GM06990 (cell line): ENCODE measurements around the gene KIF6.

ENCODE experiments used
- DNase-seq: peaks from one replicate; pipeline ENCODE4 v3.0.0-alpha.2; 2011; ENCODE audit not compliant: insufficient read length; ENCODE audit errors: extremely low read depth
- H3K27me3 ChIP-seq: replicated peaks from 2 replicates; pipeline ENCODE4 v1.6.0; 2011; ENCODE audit warnings: low read length; ENCODE audit not compliant: control insufficient read depth, insufficient read depth
- H3K36me3 ChIP-seq: 2 replicates; pipeline ENCODE4 v1.5.1; 2011; ENCODE audit warnings: low read length; ENCODE audit not compliant: control insufficient read depth, insufficient read depth
- H3K4me3 ChIP-seq: replicated peaks from 2 replicates; pipeline ENCODE4 v1.5.1; 2011; ENCODE audit warnings: low read depth, mild to moderate bottlenecking, control low read depth, low read length
- CTCF ChIP-seq: IDR thresholded peaks from 2 replicates; pipeline ENCODE4 v1.5.1; 2011; ENCODE audit warnings: low read length, control low read depth, mild to moderate bottlenecking, inconsistent platforms; ENCODE audit not compliant: insufficient read depth, poor library complexity, severe bottlenecking

KIF6 gene

GRCh38 chr6:39702265-39702664, 22.9 kb downstream of the KIF6 start:
- no peak for DNase-seq
- Histone ChIP-seq H3K4me3 (no peak overlapping the region), H3K27me3 (no peaks in the 10 kb centered on the region), H3K36me3 (no peaks in the 10 kb centered on the region)
- TF ChIP-seq CTCF = no peak

- no peak for DNase-seq
- H3K36me3 ChIP-seq = no peaks in the 10 kb centered on the region
- TF ChIP-seq CTCF = no peak
- H3K4me3 ChIP-seq = no peak overlapping the region
- no peaks in the 10 kb centered on the region for H3K27me3 ChIP-seq
Observed at GRCh38 chr6:39700362-39700761, 24.8 kb downstream of the KIF6 start.

GRCh38 chr6:39698789-39699188, 26.4 kb downstream of the KIF6 start:
- H3K36me3 ChIP-seq = no peaks in the 10 kb centered on the region
- TF ChIP-seq CTCF = no peak
- H3K27me3 ChIP-seq = no peaks in the 10 kb centered on the region

GRCh38 chr6:39696986-39697788, 28.0 kb downstream of the KIF6 start:
- H3K4me3 ChIP-seq = no peak overlapping the region
- H3K27me3 ChIP-seq = no peaks in the 10 kb centered on the region
- H3K36me3 ChIP-seq = no peaks in the 10 kb centered on the region
- DNase-seq = peak; percentile 20
- no peak for TF ChIP-seq CTCF

More at GRCh38 chr6:39698789-39699188, 26.4 kb downstream of the KIF6 start:
- no peak overlapping the region for H3K4me3 ChIP-seq
- no peak for DNase-seq

GRCh38 chr6:39695447-39695846, 29.8 kb downstream of the KIF6 start:
- no peak for DNase-seq
- no peaks in the 10 kb centered on the region for H3K36me3 ChIP-seq
- H3K27me3 ChIP-seq = no peaks in the 10 kb centered on the region
- no peak overlapping the region for H3K4me3 ChIP-seq
- TF ChIP-seq CTCF = no peak
